Measurements from ENCODE around the gene LGALS3BP. TPM values are rescaled to one million over a fixed set of nuclear protein-coding genes. Genes with fewer than 3 reads are reported as not detected.
"Not testable (repeated sequence)": the region's sequence is repeated elsewhere in the genome, so short reads cannot be mapped to it uniquely, and the experiment has no call there.

Gene LGALS3BP
- total and polyA plus RNA-seq, 4 donors, result 70.7 to 174 (median 133) TPM

GRCh38 chr17:78966123-78966813 is 13.5 kb downstream of the LGALS3BP start:
- Histone ChIP-seq H3K27me3 (ENCODE audit: control insufficient read depth in 1 of 2, insufficient read depth in 2 of 2, low read length in 1 of 2) (no peaks in the 10 kb centered on the region), H3K4me1 (ENCODE audit: control insufficient read depth in 1 of 2, insufficient read depth in 2 of 2, low read length in 2 of 2) (no peaks in the 10 kb centered on the region), H3K36me3 (ENCODE audit: control insufficient read depth in 1 of 2, insufficient read depth in 2 of 2, low read length in 1 of 2) (no peaks in the 10 kb centered on the region), H3K27ac (ENCODE audit: low read depth in 1 of 2, low read length in 2 of 2) (no peak overlapping the region), H3K4me3 (ENCODE audit: low read length in 2 of 2) (no peak overlapping the region), H3K9me3 (ENCODE audit: control insufficient read depth, low read length) (no peaks in the 10 kb centered on the region)
- 91% methylated on average over 26 of the region's 26 CpGs for WGBS, 2 donors
- no peak for DNase-seq
- intact Hi-C loops (cut with DNase I), result no loop called here
- ATAC-seq (ENCODE audit: low FRiP score), result no peak

- WGBS, 2 donors, result 94% methylated on average over 8 of the region's 8 CpGs
- intact Hi-C loops (cut with DNase I), result no loop called here
Measured at GRCh38 chr17:78965491-78965924, 14.2 kb downstream of the LGALS3BP start.

GRCh38 chr17:78963378-78963777 is 16.3 kb downstream of the LGALS3BP start:
- H3K9me3 ChIP-seq (ENCODE audit: control insufficient read depth, low read length), result no peaks in the 10 kb centered on the region
- intact Hi-C loops (cut with DNase I), result no loop called here
- no peaks in the 10 kb centered on the region for H3K4me1 ChIP-seq (ENCODE audit: control insufficient read depth in 1 of 2, insufficient read depth in 2 of 2, low read length in 2 of 2)
- no peak for DNase-seq
- WGBS, 2 donors, result 94 to 97% methylated on average over 6 of the region's 6 CpGs
- no peak overlapping the region for H3K27ac ChIP-seq (ENCODE audit: low read depth in 1 of 2, low read length in 2 of 2)
- no peaks in the 10 kb centered on the region for H3K36me3 ChIP-seq (ENCODE audit: control insufficient read depth in 1 of 2, insufficient read depth in 2 of 2, low read length in 1 of 2)
- H3K27me3 ChIP-seq (ENCODE audit: control insufficient read depth in 1 of 2, insufficient read depth in 2 of 2, low read length in 1 of 2), result no peaks in the 10 kb centered on the region
- H3K4me3 ChIP-seq (ENCODE audit: low read length in 2 of 2), result no peak overlapping the region
- ATAC-seq (ENCODE audit: low FRiP score), result no peak

More at GRCh38 chr17:78965491-78965924, 14.2 kb downstream of the LGALS3BP start:
- no peaks in the 10 kb centered on the region for H3K4me1 ChIP-seq (ENCODE audit: control insufficient read depth in 1 of 2, insufficient read depth in 2 of 2, low read length in 2 of 2)
- ATAC-seq (ENCODE audit: low FRiP score), result no peak
- DNase-seq, result no peak
- no peaks in the 10 kb centered on the region for H3K27me3 ChIP-seq (ENCODE audit: control insufficient read depth in 1 of 2, insufficient read depth in 2 of 2, low read length in 1 of 2)
- no peak overlapping the region for H3K27ac ChIP-seq (ENCODE audit: low read depth in 1 of 2, low read length in 2 of 2)
- no peaks in the 10 kb centered on the region for H3K36me3 ChIP-seq (ENCODE audit: control insufficient read depth in 1 of 2, insufficient read depth in 2 of 2, low read length in 1 of 2)
- H3K9me3 ChIP-seq (ENCODE audit: control insufficient read depth, low read length), result no peaks in the 10 kb centered on the region
- H3K4me3 ChIP-seq (ENCODE audit: low read length in 2 of 2), result no peak overlapping the region

GRCh38 chr17:78962984-78963348 is 16.8 kb downstream of the LGALS3BP start:
- H3K9me3 ChIP-seq (ENCODE audit: control insufficient read depth, low read length); intact Hi-C loops (cut with DNase I); H3K4me3 ChIP-seq (ENCODE audit: low read length in 2 of 2); H3K4me1 ChIP-seq (ENCODE audit: control insufficient read depth in 1 of 2, insufficient read depth in 2 of 2, low read length in 2 of 2); H3K27ac ChIP-seq (ENCODE audit: low read depth in 1 of 2, low read length in 2 of 2); H3K36me3 ChIP-seq (ENCODE audit: control insufficient read depth in 1 of 2, insufficient read depth in 2 of 2, low read length in 1 of 2); DNase-seq; H3K27me3 ChIP-seq (ENCODE audit: control insufficient read depth in 1 of 2, insufficient read depth in 2 of 2, low read length in 1 of 2); ATAC-seq (ENCODE audit: low FRiP score): not testable (repeated sequence)
- WGBS, 2 donors, result 90 to 96% methylated on average over 6 to 8 of the region's 8 CpGs

- Histone ChIP-seq H3K4me3 (ENCODE audit: low read length in 2 of 2) (no peak overlapping the region), H3K27ac (ENCODE audit: low read depth in 1 of 2, low read length in 2 of 2) (no peak overlapping the region), H3K36me3 (ENCODE audit: control insufficient read depth in 1 of 2, insufficient read depth in 2 of 2, low read length in 1 of 2) (no peaks in the 10 kb centered on the region), H3K9me3 (ENCODE audit: control insufficient read depth, low read length) (no peaks in the 10 kb centered on the region), H3K4me1 (ENCODE audit: control insufficient read depth in 1 of 2, insufficient read depth in 2 of 2, low read length in 2 of 2) (no peaks in the 10 kb centered on the region), H3K27me3 (ENCODE audit: control insufficient read depth in 1 of 2, insufficient read depth in 2 of 2, low read length in 1 of 2) (no peaks in the 10 kb centered on the region)
- DNase-seq (no peak), ATAC-seq (ENCODE audit: low FRiP score) (no peak)
- intact Hi-C loops (cut with DNase I), result no loop called here
- WGBS, 2 donors, result 86 to 88% methylated on average over 19 of the region's 19 CpGs
Measured at GRCh38 chr17:78962345-78962983, 17.3 kb downstream of the LGALS3BP start.

GRCh38 chr17:78961571-78961970 is 18.2 kb downstream of the LGALS3BP start:
- no peaks in the 10 kb centered on the region for H3K27me3 ChIP-seq (ENCODE audit: control insufficient read depth in 1 of 2, insufficient read depth in 2 of 2, low read length in 1 of 2)
- WGBS, 2 donors, result 95 to 96% methylated on average over 4 of the region's 4 CpGs
- no peak overlapping the region for H3K27ac ChIP-seq (ENCODE audit: low read depth in 1 of 2, low read length in 2 of 2)
- no peak overlapping the region for H3K4me3 ChIP-seq (ENCODE audit: low read length in 2 of 2)
- intact Hi-C loops (cut with DNase I), result no loop called here
- no peaks in the 10 kb centered on the region for H3K9me3 ChIP-seq (ENCODE audit: control insufficient read depth, low read length)
- ATAC-seq (ENCODE audit: low FRiP score), result no peak
- H3K4me1 ChIP-seq (ENCODE audit: control insufficient read depth in 1 of 2, insufficient read depth in 2 of 2, low read length in 2 of 2), result no peaks in the 10 kb centered on the region
- DNase-seq, result no peak
- H3K36me3 ChIP-seq (ENCODE audit: control insufficient read depth in 1 of 2, insufficient read depth in 2 of 2, low read length in 1 of 2), result no peaks in the 10 kb centered on the region

GRCh38 chr17:78960928-78961327 is 18.8 kb downstream of the LGALS3BP start:
- DNase-seq (no peak), ATAC-seq (ENCODE audit: low FRiP score) (no peak)
- no peak overlapping the region for H3K4me3 ChIP-seq (ENCODE audit: low read length in 2 of 2)
- H3K9me3 ChIP-seq (ENCODE audit: control insufficient read depth, low read length), result no peaks in the 10 kb centered on the region
- no peaks in the 10 kb centered on the region for H3K4me1 ChIP-seq (ENCODE audit: control insufficient read depth in 1 of 2, insufficient read depth in 2 of 2, low read length in 2 of 2)
- WGBS, 2 donors, result 7 to 8% methylated on average over 5 of the region's 5 CpGs
- no peaks in the 10 kb centered on the region for H3K36me3 ChIP-seq (ENCODE audit: control insufficient read depth in 1 of 2, insufficient read depth in 2 of 2, low read length in 1 of 2)
- intact Hi-C loops (cut with DNase I), result no loop called here
- no peaks in the 10 kb centered on the region for H3K27me3 ChIP-seq (ENCODE audit: control insufficient read depth in 1 of 2, insufficient read depth in 2 of 2, low read length in 1 of 2)
- no peak overlapping the region for H3K27ac ChIP-seq (ENCODE audit: low read depth in 1 of 2, low read length in 2 of 2)

- no peaks in the 10 kb centered on the region for H3K9me3 ChIP-seq (ENCODE audit: control insufficient read depth, low read length)
- intact Hi-C loops (cut with DNase I), result no loop called here
- no peaks in the 10 kb centered on the region for H3K36me3 ChIP-seq (ENCODE audit: control insufficient read depth in 1 of 2, insufficient read depth in 2 of 2, low read length in 1 of 2)
- no peak for DNase-seq
- no peak overlapping the region for H3K4me3 ChIP-seq (ENCODE audit: low read length in 2 of 2)
- H3K4me1 ChIP-seq (ENCODE audit: control insufficient read depth in 1 of 2, insufficient read depth in 2 of 2, low read length in 2 of 2), result no peaks in the 10 kb centered on the region
- no peak for ATAC-seq (ENCODE audit: low FRiP score)
- WGBS, 2 donors, result 97% methylated on average over 12 of the region's 12 CpGs
- H3K27me3 ChIP-seq (ENCODE audit: control insufficient read depth in 1 of 2, insufficient read depth in 2 of 2, low read length in 1 of 2), result no peaks in the 10 kb centered on the region
- no peak overlapping the region for H3K27ac ChIP-seq (ENCODE audit: low read depth in 1 of 2, low read length in 2 of 2)
Measured at GRCh38 chr17:78959803-78960202, 19.9 kb downstream of the LGALS3BP start.

- no peak for DNase-seq
- no peak overlapping the region for H3K4me3 ChIP-seq (ENCODE audit: low read length in 2 of 2)
- intact Hi-C loops (cut with DNase I), result no loop called here
- no peaks in the 10 kb centered on the region for H3K27me3 ChIP-seq (ENCODE audit: control insufficient read depth in 1 of 2, insufficient read depth in 2 of 2, low read length in 1 of 2)
- H3K9me3 ChIP-seq (ENCODE audit: control insufficient read depth, low read length), result no peaks in the 10 kb centered on the region
- no peaks in the 10 kb centered on the region for H3K36me3 ChIP-seq (ENCODE audit: control insufficient read depth in 1 of 2, insufficient read depth in 2 of 2, low read length in 1 of 2)
- no peak overlapping the region for H3K27ac ChIP-seq (ENCODE audit: low read depth in 1 of 2, low read length in 2 of 2)
- WGBS, 2 donors, result 79 to 84% methylated on average over 7 of the region's 7 CpGs
- no peaks in the 10 kb centered on the region for H3K4me1 ChIP-seq (ENCODE audit: control insufficient read depth in 1 of 2, insufficient read depth in 2 of 2, low read length in 2 of 2)
- peak; percentile 32 for ATAC-seq (ENCODE audit: low FRiP score)
Measured at GRCh38 chr17:78958641-78959127, 21.0 kb downstream of the LGALS3BP start.

Measured in aorta (tissue), 5 donors.